Measurements from ENCODE around the gene PTPN12. TPM values are rescaled to one million over a fixed set of nuclear protein-coding genes. Genes with fewer than 3 reads are reported as not detected.
"Not testable (repeated sequence)": the region's sequence is repeated elsewhere in the genome, so short reads cannot be mapped to it uniquely, and the experiment has no call there.

Gene PTPN12
- total RNA-seq, 4 donors from 2014 or later: 64.6 to 130 (median 95.5) TPM

- WGBS: 86% methylated on average over 4 of the region's 4 CpGs
- H3K27me3 ChIP-seq: no peaks in the 10 kb centered on the region
- H3K36me3 ChIP-seq: peaks cover 56% of the 10 kb centered on the region
- no peaks in the 10 kb centered on the region for H3K9me3 ChIP-seq
- H3K4me3 ChIP-seq: no peak overlapping the region
- TF ChIP-seq POLR2A (IDR thresholded peaks at IDR 0.05) (no peak), EP300 (IDR thresholded peaks at IDR 0.05) (no peak), POLR2AphosphoS5 (IDR thresholded peaks at IDR 0.05) (no peak)
- TF ChIP-seq, protein P1, sequence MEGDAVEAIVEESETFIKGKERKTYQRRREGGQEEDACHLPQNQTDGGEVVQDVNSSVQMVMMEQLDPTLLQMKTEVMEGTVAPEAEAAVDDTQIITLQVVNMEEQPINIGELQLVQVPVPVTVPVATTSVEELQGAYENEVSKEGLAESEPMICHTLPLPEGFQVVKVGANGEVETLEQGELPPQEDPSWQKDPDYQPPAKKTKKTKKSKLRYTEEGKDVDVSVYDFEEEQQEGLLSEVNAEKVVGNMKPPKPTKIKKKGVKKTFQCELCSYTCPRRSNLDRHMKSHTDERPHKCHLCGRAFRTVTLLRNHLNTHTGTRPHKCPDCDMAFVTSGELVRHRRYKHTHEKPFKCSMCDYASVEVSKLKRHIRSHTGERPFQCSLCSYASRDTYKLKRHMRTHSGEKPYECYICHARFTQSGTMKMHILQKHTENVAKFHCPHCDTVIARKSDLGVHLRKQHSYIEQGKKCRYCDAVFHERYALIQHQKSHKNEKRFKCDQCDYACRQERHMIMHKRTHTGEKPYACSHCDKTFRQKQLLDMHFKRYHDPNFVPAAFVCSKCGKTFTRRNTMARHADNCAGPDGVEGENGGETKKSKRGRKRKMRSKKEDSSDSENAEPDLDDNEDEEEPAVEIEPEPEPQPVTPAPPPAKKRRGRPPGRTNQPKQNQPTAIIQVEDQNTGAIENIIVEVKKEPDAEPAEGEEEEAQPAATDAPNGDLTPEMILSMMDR (IDR thresholded peaks at IDR 0.05): no peak
- no peaks in the 10 kb centered on the region for H3K4me1 ChIP-seq
- H3K27ac ChIP-seq: no peak overlapping the region
- DNase-seq (ENCODE audit: low spot score in 2 of 2): no peak
Measured at GRCh38 chr7:77644774-77645173, 107.7 kb downstream of the PTPN12 start.

- Histone ChIP-seq H3K4me3 (no peak overlapping the region), H3K36me3 (peaks cover 24% of the 10 kb centered on the region)
Measured at GRCh38 chr7:77648742-77649338, 111.7 kb downstream of the PTPN12 start.

DNA sequence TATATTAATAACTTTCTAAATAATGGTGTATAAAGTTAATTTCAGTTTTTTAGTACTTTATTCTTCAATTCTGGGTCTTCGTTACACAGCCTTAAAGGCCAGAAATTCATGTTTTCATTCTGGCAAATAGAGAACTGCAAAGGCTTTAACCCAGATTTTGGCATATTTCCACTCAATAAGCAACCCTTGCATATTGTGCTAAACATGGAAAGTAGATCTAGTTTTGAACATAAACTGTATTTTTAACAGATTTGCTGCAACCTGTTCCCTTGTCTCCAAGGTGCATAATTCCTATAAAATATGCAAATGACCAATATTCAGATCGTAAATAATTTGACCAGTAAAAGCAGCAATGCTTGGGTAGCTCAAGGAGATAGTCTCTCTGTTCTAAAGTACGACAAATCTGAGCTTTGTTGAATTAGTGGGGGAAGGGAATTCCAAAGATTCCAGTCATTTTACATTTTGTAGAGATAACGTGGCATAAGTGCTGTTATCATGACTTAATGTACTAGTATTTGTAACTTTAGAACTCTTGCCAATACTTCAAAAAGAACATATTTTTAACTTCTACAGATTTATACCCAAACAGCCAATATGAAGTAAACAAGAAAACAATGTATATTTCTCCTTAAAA, 112.7 kb downstream of the PTPN12 start:
- H3K27ac ChIP-seq: no peak overlapping the region
- WGBS: 73% methylated on average over 4 of the region's 4 CpGs
- TF ChIP-seq POLR2AphosphoS5 (IDR thresholded peaks at IDR 0.05) (no peak), EP300 (IDR thresholded peaks at IDR 0.05) (no peak), POLR2A (IDR thresholded peaks at IDR 0.05) (no peak)
- TF ChIP-seq, protein P1 (IDR thresholded peaks at IDR 0.05): no peak
- H3K36me3 ChIP-seq: peaks cover 20% of the 10 kb centered on the region
- H3K4me3 ChIP-seq: no peak overlapping the region
- no peaks in the 10 kb centered on the region for H3K4me1 ChIP-seq
- no peak for DNase-seq (ENCODE audit: low spot score in 2 of 2)
- no peaks in the 10 kb centered on the region for H3K27me3 ChIP-seq
- no peaks in the 10 kb centered on the region for H3K9me3 ChIP-seq

More at GRCh38 chr7:77648742-77649338, 111.7 kb downstream of the PTPN12 start:
- H3K27me3 ChIP-seq: no peaks in the 10 kb centered on the region
- WGBS: 93% methylated on average over 6 of the region's 6 CpGs
- no peaks in the 10 kb centered on the region for H3K4me1 ChIP-seq
- no peak for DNase-seq (ENCODE audit: low spot score in 2 of 2)
- H3K9me3 ChIP-seq: no peaks in the 10 kb centered on the region
- no peak overlapping the region for H3K27ac ChIP-seq
- TF ChIP-seq EP300 (IDR thresholded peaks at IDR 0.05) (no peak), POLR2A (IDR thresholded peaks at IDR 0.05) (no peak), POLR2AphosphoS5 (IDR thresholded peaks at IDR 0.05) (no peak)
- TF ChIP-seq, protein P1 (IDR thresholded peaks at IDR 0.05): no peak

- TF ChIP-seq POLR2AphosphoS5 (IDR thresholded peaks at IDR 0.05): no peak
- TF ChIP-seq, protein P1 (IDR thresholded peaks at IDR 0.05): peak; percentile 53 to 56
- DNase-seq (ENCODE audit: low spot score in 2 of 2): no peak
- H3K27ac ChIP-seq: no peak overlapping the region
- H3K4me3 ChIP-seq: no peak overlapping the region
- H3K9me3 ChIP-seq: no peaks in the 10 kb centered on the region
- peaks cover 12% of the 10 kb centered on the region for H3K36me3 ChIP-seq
- no peaks in the 10 kb centered on the region for H3K27me3 ChIP-seq
- 18% methylated on average over 3 of the region's 3 CpGs for WGBS
- no peaks in the 10 kb centered on the region for H3K4me1 ChIP-seq
Measured at GRCh38 chr7:77651575-77652162, 114.6 kb downstream of the PTPN12 start.

- not testable (repeated sequence) for DNase-seq (ENCODE audit: low spot score in 2 of 2); H3K4me1 ChIP-seq; H3K27ac ChIP-seq; H3K27me3 ChIP-seq; H3K9me3 ChIP-seq; H3K4me3 ChIP-seq
- WGBS: 96% methylated on average over 12 of the region's 12 CpGs
- peaks cover 14% of the 10 kb centered on the region for H3K36me3 ChIP-seq
Measured at GRCh38 chr7:77652826-77653225, 115.7 kb downstream of the PTPN12 start.
